ENCODE measurements around the gene RXRA.

- TF ChIP-seq ZNF274 (IDR thresholded peaks at IDR 0.05; ENCODE audit: insufficient read depth, insufficient read length) = no peak
- no peak for TF ChIP-seq CTCF (IDR thresholded peaks at IDR 0.05 in 2 of 3, conservative IDR thresholded peaks at IDR 0.05 in 1 of 3; ENCODE audit: control insufficient read depth in 2 of 3, extremely low read depth in 1 of 3, insufficient read depth in 1 of 3, low read depth in 3 of 3, low read length in 3 of 3)
- no peak for TF ChIP-seq PRDM15 (CRISPR knock-in tag; IDR thresholded peaks at IDR 0.05)
- TF ChIP-seq NFXL1 (IDR thresholded peaks at IDR 0.05; ENCODE audit: borderline replicate concordance) = no peak
- TF ChIP-seq GABPA (IDR thresholded peaks at IDR 0.05; ENCODE audit: low read depth) = no peak
- no peak for TF ChIP-seq EZH2 (IDR thresholded peaks at IDR 0.05; ENCODE audit: borderline replicate concordance, control insufficient read depth, low read depth, low read length)
- no peak for TF ChIP-seq SRF (IDR thresholded peaks at IDR 0.05; ENCODE audit: low read depth in 2 of 2, low read length in 2 of 2)
- TF ChIP-seq NRF1 (conservative IDR thresholded peaks at IDR 0.05; ENCODE audit: low read depth, low read length) = no peak
- no peak for TF ChIP-seq MXI1 (IDR thresholded peaks at IDR 0.05; ENCODE audit: low read depth, low read length)
- no peak for TF ChIP-seq TAF1 (IDR thresholded peaks at IDR 0.05; ENCODE audit: borderline replicate concordance, low read depth, low read length)
- TF ChIP-seq CUX1 (IDR thresholded peaks at IDR 0.05; ENCODE audit: insufficient replicate concordance, low read depth, low read length) = no peak
Observed at GRCh38 chr9:134323741-134324358, 2.4 kb upstream of the RXRA start.

Data from GM12878 (cell line).